ENCODE measurements around the gene ARID5B. TPM values are rescaled to one million over a fixed set of nuclear protein-coding genes. Genes with fewer than 3 reads are reported as not detected.
A peak's percentile ranks its signal among the peaks of the same experiment; 100 is the strongest.

ARID5B gene
- total and polyA plus RNA-seq, 2 of the 4 experiments (the other 2 are of a cell fraction), result 41.0 to 125 TPM

- DNase-seq (no peak), ATAC-seq (ENCODE audit: low read depth) (no peak)
- H3K79me1 ChIP-seq (ENCODE audit: low read depth in 1 of 2, low read length in 2 of 2), result peaks cover 48 to 85% of the 10 kb centered on the region in 2 experiments
- H3K18ac ChIP-seq (ENCODE audit: low read depth, low read length), result peak overlapping the region; percentile 49; the same call in 1 of the 2 replicates
- H2AK9ac ChIP-seq (replicated peaks; ENCODE audit: low read depth, low read length, poor library complexity), result no peak overlapping the region
- H3K4me2 ChIP-seq (ENCODE audit: low read depth, low read length), result no peak overlapping the region
- no peak overlapping the region for H3K23ac ChIP-seq (ENCODE audit: low read depth, low read length)
- no peak overlapping the region for H2BK120ac ChIP-seq (ENCODE audit: low read depth, low read length)
- peaks cover 13% of the 10 kb centered on the region for H3K9me1 ChIP-seq (ENCODE audit: insufficient read depth, low read length)
- POLR2A ChIA-PET (ENCODE audit: unreplicated experiment), result no interaction called here
- H3K27me3 ChIP-seq (ENCODE audit: control insufficient read depth, insufficient read depth, low read length), result no peaks in the 10 kb centered on the region
- no peak overlapping the region for H3K27ac ChIP-seq (ENCODE audit: insufficient read depth, low read length)
- CTCF ChIA-PET, result no interaction called here
- H3K4me3 ChIP-seq (ENCODE audit: insufficient read depth, low read depth, low read length), result no peak overlapping the region
- H4K91ac ChIP-seq (ENCODE audit: insufficient read depth, low read depth, low read length), result no peak overlapping the region
- H4K5ac ChIP-seq (ENCODE audit: low read depth, low read length), result no peak overlapping the region
- no peaks in the 10 kb centered on the region for H3K36me3 ChIP-seq (ENCODE audit: control insufficient read depth, insufficient read depth, low read length)
- H3K4ac ChIP-seq (ENCODE audit: low read depth, low read length), result no peak overlapping the region
- H2BK15ac ChIP-seq (ENCODE audit: low read depth, low read length), result no peak overlapping the region
- H2AK5ac ChIP-seq (ENCODE audit: low read depth, low read length), result no peak overlapping the region
- peak overlapping the region; percentile 28; the same call in 1 of the 2 replicates for H3K14ac ChIP-seq (replicated peaks; ENCODE audit: low read depth, low read length)
- no peaks in the 10 kb centered on the region; the same call in 1 of the 2 replicates for H4K20me1 ChIP-seq (ENCODE audit: insufficient read depth, low read length)
- H3K56ac ChIP-seq (ENCODE audit: extremely low read depth, insufficient read depth, low read length), result no peak overlapping the region
- no peak overlapping the region for H3K9ac ChIP-seq (ENCODE audit: low read depth, low read length)
- in situ Hi-C loops (cut with MboI; ENCODE audit: low sequenced_read_pairs) (loop anchor here (25.0 kb wide), 3 partner anchors 553 to 1222 kb away; partner anchors contain the start of genes ADO and EGR2), intact Hi-C loops (cut with micrococcal nuclease) (no loop called here), dilution Hi-C loops (cut with HindIII; ENCODE audit: low sequenced_read_pairs, unreplicated experiment) (no loop called here)
- BruUV-seq (replicated peaks), result no TSS peak
- WGBS, 2 experiments (ENCODE audit: extremely low coverage in 2 of 2, insufficient read length in 1 of 2), result no CpG with 5 or more reads among the region's 7 CpGs
- H2BK5ac ChIP-seq (ENCODE audit: low read depth, low read length, poor library complexity, severe bottlenecking), result no peak overlapping the region
- no peak overlapping the region for H4K8ac ChIP-seq (ENCODE audit: low read depth in 2 of 2, low read length in 2 of 2)
- peaks cover 16% of the 10 kb centered on the region for H3K4me1 ChIP-seq (ENCODE audit: control insufficient read depth, insufficient read depth, low read length)
- no peak overlapping the region for H2AFZ ChIP-seq (replicated peaks; ENCODE audit: low read length, poor library complexity)
- H3K9me3 ChIP-seq (ENCODE audit: control insufficient read depth, insufficient read depth, low read length), result no peaks in the 10 kb centered on the region
- H2BK20ac ChIP-seq (ENCODE audit: low read depth, low read length), result no peak overlapping the region
- TF ChIP-seq RCOR1 (IDR thresholded peaks at IDR 0.05; ENCODE audit: insufficient replicate concordance, low read length) (no peak), CTCF (conservative IDR thresholded peaks at IDR 0.05; ENCODE audit: low read depth, low read length) (no peak), RAD21 (IDR thresholded peaks at IDR 0.05; ENCODE audit: low read length) (no peak), MXI1 (IDR thresholded peaks at IDR 0.05; ENCODE audit: borderline replicate concordance, low read depth, low read length) (no peak), USF2 (IDR thresholded peaks at IDR 0.05; ENCODE audit: low read depth, low read length) (no peak), NFE2L2 (IDR thresholded peaks at IDR 0.05; ENCODE audit: low read depth, low read length) (no peak), BHLHE40 (IDR thresholded peaks at IDR 0.05; ENCODE audit: low read depth, low read length) (no peak), POLR2A (IDR thresholded peaks at IDR 0.05; ENCODE audit: low read depth, low read length) (no peak), ELK1 (IDR thresholded peaks at IDR 0.05; ENCODE audit: borderline replicate concordance, low read depth, low read length) (no peak), SMC3 (IDR thresholded peaks at IDR 0.05; ENCODE audit: low read depth, low read length) (no peak), MAZ (IDR thresholded peaks at IDR 0.05; ENCODE audit: borderline replicate concordance, low read depth, low read length) (no peak), FOS (IDR thresholded peaks at IDR 0.05; ENCODE audit: low read depth, low read length) (no peak), RFX5 (IDR thresholded peaks at IDR 0.05; ENCODE audit: low read depth, low read length) (no peak)
Observed at GRCh38 chr10:62034096-62034640, 132.7 kb downstream of the ARID5B start.
